IPS-20b (cell line): ENCODE measurements around the gene PELI3.
"Not testable (repeated sequence)": the region's sequence is repeated elsewhere in the genome, so short reads cannot be mapped to it uniquely, and the experiment has no call there.

Experiments used
- H3K27ac ChIP-seq: one replicate; pipeline ENCODE4 v1.5.1; 2013; ENCODE audit warnings: low read length
- H3K27me3 ChIP-seq: 2 replicates; pipeline ENCODE4 v1.6.1; 2013; ENCODE audit warnings: mild to moderate bottlenecking, low read length, inconsistent platforms; ENCODE audit not compliant: insufficient read depth
- H3K36me3 ChIP-seq: 2 replicates; pipeline ENCODE4 v1.6.1; 2013; ENCODE audit warnings: low read depth, mild to moderate bottlenecking, inconsistent platforms, low read length, moderate library complexity; ENCODE audit not compliant: insufficient read depth
- H3K4me1 ChIP-seq: 2 replicates; pipeline ENCODE4 v1.6.1; 2013; ENCODE audit warnings: mild to moderate bottlenecking, control low read depth, inconsistent platforms, low read length, moderate library complexity; ENCODE audit not compliant: insufficient read depth
- H3K4me3 ChIP-seq: 2 replicates; pipeline ENCODE4 v1.5.1; 2013; ENCODE audit warnings: mild to moderate bottlenecking, low read length, inconsistent platforms
- H3K9ac ChIP-seq: 2 replicates; pipeline ENCODE4 v1.6.1; 2013; ENCODE audit warnings: low read depth, mild to moderate bottlenecking, inconsistent platforms, low read length, moderate library complexity
- H3K9me3 ChIP-seq: 2 replicates; pipeline ENCODE4 v1.6.1; 2013; ENCODE audit warnings: mild to moderate bottlenecking, low read depth, low read length, inconsistent platforms; ENCODE audit not compliant: insufficient read depth

Gene PELI3

DNA sequence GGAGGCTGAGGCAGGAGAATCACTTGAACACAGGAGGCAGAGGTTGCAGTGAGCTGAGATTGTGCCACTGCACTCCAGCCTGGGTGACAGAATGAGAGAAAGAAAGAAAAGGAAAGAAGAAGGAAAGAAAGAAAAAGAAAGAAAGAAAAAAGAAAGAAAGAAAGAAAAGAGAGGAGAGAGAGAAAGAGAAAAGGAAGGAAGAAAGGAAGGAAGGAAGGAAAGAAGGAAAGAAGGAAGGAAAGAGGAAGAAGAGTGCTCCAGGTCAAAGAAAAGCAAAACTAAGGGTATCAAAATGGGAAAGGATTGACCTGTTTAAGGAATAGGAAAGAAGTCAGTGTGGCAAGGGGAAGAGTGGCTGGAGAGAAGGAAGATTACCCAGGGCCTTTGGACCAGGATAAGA lies 35.4 kb upstream of the PELI3 start:
- H3K36me3 ChIP-seq = peaks cover 28% of the 10 kb centered on the region
- not testable (repeated sequence) for H3K27ac ChIP-seq, H3K4me1 ChIP-seq, H3K9ac ChIP-seq, H3K9me3 ChIP-seq, H3K27me3 ChIP-seq, H3K4me3 ChIP-seq

DNA sequence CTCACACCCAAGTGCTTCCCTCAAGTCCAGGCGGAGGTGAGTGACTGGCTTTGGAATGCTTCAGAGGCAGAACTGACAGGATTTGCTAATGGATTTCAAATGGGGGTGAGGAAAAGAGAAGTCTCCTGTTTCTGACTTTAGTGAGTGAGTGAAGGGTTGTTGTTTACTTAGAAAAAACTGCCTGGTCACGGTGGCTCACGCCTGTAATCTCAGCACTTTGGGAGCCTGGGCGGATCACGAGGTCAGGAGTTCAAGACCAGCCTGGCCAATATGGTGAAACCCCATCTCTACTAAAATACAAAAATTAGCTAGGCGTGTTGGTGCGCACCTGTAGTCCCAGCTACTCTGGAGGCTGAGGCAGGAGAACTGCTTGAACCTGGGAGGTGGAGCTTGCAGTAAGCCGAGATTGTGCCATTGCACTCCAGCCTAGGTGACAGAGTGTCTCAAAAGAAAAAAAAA lies 34.8 kb upstream of the PELI3 start:
- H3K27me3 ChIP-seq, H3K4me3 ChIP-seq, H3K9me3 ChIP-seq, H3K9ac ChIP-seq, H3K4me1 ChIP-seq, H3K27ac ChIP-seq: not testable (repeated sequence)
- peaks cover 34% of the 10 kb centered on the region for H3K36me3 ChIP-seq

DNA sequence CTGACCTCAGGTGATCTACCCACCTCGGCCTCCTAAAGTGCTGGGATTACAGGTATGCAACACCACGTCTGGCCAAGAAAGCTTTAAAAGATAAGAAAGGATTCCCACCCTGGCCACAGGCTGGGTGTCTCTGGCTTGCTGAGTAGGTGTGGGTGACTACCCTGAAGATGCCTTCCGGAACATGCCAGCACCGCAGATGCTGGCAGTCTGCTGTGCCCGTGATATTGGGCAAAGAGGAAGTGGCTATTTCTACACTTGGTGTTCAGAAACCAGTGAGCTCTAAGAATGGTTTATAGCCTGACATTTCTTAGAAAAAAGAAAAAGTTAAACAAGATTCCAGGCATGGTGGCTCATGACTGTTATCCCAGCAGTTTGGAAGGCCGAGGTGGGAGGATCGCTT lies 34.1 kb upstream of the PELI3 start:
- Histone ChIP-seq H3K27me3 (no peaks in the 10 kb centered on the region), H3K4me1 (no peaks in the 10 kb centered on the region), H3K27ac (no peak overlapping the region), H3K9ac (no peak overlapping the region), H3K36me3 (peaks cover 38% of the 10 kb centered on the region), H3K9me3 (no peaks in the 10 kb centered on the region), H3K4me3 (no peak overlapping the region)

DNA sequence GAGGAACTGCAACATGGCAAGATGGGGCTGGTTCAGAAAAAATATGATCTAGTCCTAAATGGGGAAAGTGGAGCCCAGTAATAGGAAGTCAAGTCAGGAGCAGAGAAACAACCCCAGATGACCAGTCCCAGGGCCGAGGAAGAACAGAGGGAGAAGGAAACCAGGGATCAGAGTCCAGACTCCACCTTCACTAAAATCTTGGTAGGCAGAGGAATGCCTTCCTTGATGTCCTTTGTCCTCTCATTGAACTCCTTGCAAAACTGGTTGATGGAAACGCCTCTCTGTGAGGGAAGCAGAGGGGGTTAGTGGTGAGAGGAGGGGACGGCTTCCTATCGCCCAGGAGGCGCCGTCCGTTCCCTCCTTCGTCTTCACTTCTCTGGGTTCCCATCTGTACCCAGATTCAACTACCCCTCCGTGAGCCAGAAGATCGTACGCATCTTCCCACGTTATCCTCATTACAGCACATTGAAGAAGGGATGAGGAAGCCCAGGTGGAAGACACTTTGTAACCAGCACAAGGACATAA lies 28.7 kb upstream of the PELI3 start:
- Histone ChIP-seq H3K4me1 (no peaks in the 10 kb centered on the region; the same call in 1 of the 2 replicates), H3K36me3 (peaks cover 32% of the 10 kb centered on the region), H3K27me3 (no peaks in the 10 kb centered on the region), H3K27ac (peak overlapping the region; percentile 11), H3K9ac (peak overlapping the region; percentile 96), H3K9me3 (no peaks in the 10 kb centered on the region; the same call in 1 of the 2 replicates), H3K4me3 (peak overlapping the region; percentile 96)

DNA sequence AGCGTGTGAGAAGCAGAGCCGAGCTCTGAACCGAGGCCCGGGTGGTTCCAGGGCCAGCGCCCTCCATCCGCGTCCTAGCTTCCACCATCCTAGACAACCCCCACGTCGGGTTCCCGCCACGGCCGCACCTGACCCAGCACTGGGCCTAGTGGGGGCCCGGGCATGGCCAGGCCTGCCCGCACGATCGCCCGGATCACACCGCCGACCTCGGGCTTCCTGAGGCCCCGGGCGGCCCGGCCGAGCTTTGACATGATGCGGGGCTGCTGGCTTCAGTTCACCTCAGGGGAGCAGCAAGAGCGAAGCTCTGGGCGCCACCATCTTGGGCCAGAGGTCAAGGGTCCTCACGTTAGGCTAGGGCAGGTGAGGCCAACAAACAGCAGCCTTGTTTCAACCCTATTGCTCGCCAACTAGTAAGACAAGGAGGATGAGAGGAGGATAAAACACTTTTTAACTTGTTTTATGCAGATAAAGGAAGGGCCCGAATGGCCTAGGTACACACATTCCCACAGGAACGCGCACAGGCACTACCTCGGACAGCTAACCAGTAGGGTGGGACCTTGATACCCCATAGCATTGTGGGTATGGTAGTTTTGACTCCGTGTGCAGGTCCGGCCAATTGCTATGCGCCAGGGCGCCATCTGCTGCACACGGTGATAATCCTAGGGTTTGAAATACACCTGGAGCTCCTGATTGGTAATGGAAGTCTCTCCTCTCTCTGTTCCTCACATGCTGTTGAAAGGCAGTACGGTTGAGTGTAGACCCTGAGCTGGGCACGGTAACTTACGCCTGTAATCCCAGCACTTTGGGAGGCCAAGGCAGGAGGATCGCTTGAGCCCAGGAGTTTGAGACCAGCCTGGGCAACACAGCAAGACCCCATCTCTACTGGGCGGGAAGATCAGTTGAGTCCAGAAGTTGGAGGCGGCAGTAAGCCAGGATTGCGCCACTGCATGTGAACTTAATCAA lies 27.9 kb upstream of the PELI3 start, which contains the start of gene MRPL11:
Gene MRPL11 (minus strand): TSS at position 345 of the 963 bp plus-strand sequence. CDS start 94 bp downstream, at position 251.
- H3K27me3 ChIP-seq = no peaks in the 10 kb centered on the region
- peak within 1 kb of the TSS; percentile 96 for H3K9ac ChIP-seq
- peaks cover 6% of the 10 kb centered on the region; the same call in 1 of the 2 replicates for H3K9me3 ChIP-seq
- no peaks in the 10 kb centered on the region; the same call in 1 of the 2 replicates for H3K4me1 ChIP-seq
- peak within 1 kb of the TSS; percentile 11 for H3K27ac ChIP-seq
- peaks cover 28% of the 10 kb centered on the region for H3K36me3 ChIP-seq
- peak within 1 kb of the TSS; percentile 96 for H3K4me3 ChIP-seq

DNA sequence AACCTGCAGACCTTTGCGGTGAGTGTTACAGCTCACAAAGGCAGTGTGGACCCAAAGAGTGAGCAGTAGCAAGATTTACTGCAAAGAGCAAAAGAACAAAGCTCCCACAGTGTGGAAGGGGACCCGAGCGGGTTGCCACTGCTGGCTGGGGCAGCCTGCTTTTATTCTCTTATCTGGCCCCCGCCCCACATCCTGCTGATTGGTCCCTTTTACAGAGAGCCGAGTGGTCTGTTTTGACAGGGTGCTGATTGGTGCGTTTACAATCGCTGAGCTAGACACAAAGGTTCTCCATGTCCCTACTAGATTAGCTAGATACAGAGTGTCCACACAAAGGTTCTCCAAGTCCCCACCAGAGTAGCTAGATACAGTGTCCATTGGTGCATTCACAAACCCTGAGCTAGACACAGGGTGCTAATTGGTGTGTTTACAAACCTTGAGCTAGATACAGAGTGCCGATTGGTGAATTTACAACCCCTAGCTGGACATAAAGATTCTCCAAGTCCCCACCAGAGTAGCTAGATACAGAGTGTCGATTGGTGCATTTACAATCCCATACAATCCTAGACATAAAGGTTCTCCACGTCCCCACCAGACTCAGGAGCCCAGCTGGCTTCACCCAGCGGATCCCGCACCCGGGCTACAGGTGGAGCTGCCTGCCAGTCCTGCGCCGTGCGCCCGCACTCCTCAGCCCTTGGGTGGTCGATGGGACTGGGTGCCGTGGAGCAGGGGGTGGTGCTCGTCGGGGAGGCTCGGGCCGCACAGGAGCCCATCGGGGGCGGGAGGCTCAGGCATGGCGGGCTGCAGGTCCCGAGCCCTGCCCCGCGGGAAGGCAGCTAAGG lies 26.4 kb upstream of the PELI3 start:
- not testable (repeated sequence) for H3K27me3 ChIP-seq, H3K9ac ChIP-seq, H3K27ac ChIP-seq, H3K9me3 ChIP-seq, H3K4me1 ChIP-seq, H3K4me3 ChIP-seq
- H3K36me3 ChIP-seq = peaks cover 20% of the 10 kb centered on the region

DNA sequence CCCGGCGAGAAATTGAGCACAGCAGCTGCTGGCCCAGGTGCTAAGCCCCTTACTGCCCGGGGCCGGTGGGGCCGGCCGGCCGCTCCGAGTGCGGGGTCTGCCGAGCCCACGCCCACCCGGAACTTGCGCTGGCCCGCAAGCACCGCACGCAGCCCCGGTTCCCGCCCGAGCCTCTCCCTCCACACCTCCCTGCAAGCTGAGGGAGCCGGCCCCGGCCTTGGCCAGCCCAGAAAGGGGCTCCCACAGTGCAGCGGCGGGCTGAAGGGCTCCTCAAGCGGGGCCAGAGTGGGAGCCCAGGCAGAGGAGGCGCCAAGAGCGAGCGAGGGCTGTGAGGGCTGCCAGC lies 25.8 kb upstream of the PELI3 start:
- not testable (repeated sequence) for H3K9ac ChIP-seq, H3K27ac ChIP-seq, H3K4me3 ChIP-seq, H3K27me3 ChIP-seq, H3K4me1 ChIP-seq, H3K9me3 ChIP-seq
- peaks cover 14% of the 10 kb centered on the region for H3K36me3 ChIP-seq

DNA sequence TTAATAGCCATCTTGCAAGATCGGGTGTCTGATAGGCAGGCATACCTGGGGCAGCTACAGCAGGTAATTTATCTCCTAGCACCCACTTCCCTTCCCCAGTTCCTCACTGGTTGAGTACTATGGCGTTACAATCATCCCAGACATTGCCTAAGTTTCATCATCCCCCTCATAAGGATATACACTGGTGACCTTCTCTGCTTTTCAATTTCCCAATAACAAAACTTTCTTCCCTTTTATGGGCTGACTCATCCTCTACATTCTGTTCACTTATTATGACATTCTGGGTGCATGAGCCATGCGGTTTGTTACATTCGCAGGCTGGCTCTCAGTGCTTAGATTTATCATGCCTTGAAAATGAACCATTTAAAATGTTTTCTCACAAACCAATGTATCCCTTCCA lies 23.1 kb upstream of the PELI3 start:
- peaks cover 8% of the 10 kb centered on the region; the same call in 1 of the 2 replicates for H3K9me3 ChIP-seq
- no peak overlapping the region for H3K4me3 ChIP-seq
- H3K36me3 ChIP-seq = no peaks in the 10 kb centered on the region
- H3K27me3 ChIP-seq = no peaks in the 10 kb centered on the region
- H3K4me1 ChIP-seq = peaks cover 4% of the 10 kb centered on the region
- H3K27ac ChIP-seq = no peak overlapping the region
- no peak overlapping the region for H3K9ac ChIP-seq

DNA sequence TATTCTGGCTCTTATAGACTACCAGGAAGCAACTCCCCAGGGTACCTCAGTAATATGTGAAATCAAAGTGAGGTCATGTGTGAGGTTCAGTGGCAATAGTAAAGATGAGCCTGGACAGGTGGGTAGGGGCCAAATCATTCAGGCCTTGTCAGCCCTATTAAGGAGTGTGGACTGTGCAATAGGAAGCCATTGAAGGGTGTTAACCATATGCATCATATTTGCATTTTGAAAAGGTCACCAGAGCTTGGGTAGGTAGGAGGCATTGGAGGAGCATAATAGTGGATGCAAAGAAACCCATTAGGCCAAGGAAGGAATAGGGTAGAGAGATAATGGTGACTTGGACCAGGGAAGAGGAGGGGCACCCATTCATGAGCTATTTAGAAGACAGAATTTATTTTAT lies 19.7 kb upstream of the PELI3 start:
- Histone ChIP-seq H3K27me3 (no peaks in the 10 kb centered on the region; the same call in 1 of the 2 replicates), H3K36me3 (no peaks in the 10 kb centered on the region), H3K27ac (no peak overlapping the region)

DNA sequence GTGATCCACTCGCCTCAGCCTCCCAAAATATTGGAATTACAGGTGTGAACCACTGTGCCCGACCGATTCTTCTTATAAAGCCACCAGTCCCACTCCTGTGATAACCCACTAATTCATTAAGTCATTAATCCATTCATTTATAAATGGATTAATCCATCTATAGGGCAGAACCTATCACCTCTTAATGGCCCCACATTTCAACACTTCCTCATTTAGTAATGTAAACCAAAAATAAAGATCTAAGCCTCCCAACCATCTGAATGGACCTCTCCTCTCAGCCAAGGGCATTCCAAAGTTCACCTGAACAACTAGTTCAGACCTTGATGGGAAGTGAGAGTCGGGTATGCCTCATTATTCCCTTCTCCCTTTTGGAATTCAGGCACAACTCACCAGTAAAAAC lies 18.2 kb upstream of the PELI3 start:
- Histone ChIP-seq H3K36me3 (no peaks in the 10 kb centered on the region), H3K27ac (no peak overlapping the region), H3K9me3 (peaks cover 5% of the 10 kb centered on the region; the same call in 1 of the 2 replicates), H3K27me3 (no peaks in the 10 kb centered on the region; the same call in 1 of the 2 replicates), H3K9ac (no peak overlapping the region), H3K4me1 (peaks cover 7% of the 10 kb centered on the region), H3K4me3 (no peak overlapping the region)

More for the DNA sequence above, 19.7 kb upstream of the PELI3 start:
- H3K9ac ChIP-seq = no peak overlapping the region
- H3K9me3 ChIP-seq = peaks cover 8% of the 10 kb centered on the region; the same call in 1 of the 2 replicates
- peaks cover 7% of the 10 kb centered on the region for H3K4me1 ChIP-seq
- no peak overlapping the region for H3K4me3 ChIP-seq

DNA sequence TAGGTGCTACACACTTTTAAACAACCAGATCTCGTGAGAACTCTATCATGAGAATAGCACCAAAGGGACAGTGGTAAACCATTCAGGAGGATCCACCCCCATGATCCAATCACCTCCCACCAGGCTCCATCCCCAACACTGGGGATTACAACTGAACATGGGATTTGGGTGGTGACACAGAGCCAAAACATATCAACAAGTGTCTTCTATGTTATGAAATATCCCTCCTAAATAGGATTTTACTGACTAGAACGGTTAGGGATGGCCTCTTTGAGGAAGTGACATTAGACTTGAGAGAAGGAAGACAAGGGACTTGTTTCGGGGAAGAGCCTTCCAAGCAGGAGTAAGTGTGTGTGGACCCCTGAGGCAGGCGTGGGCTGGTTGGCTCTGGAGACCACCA lies 16.1 kb upstream of the PELI3 start:
- H3K4me1 ChIP-seq = peaks cover 7% of the 10 kb centered on the region; the same call in 1 of the 2 replicates
- no peaks in the 10 kb centered on the region for H3K9me3 ChIP-seq
- no peak overlapping the region for H3K27ac ChIP-seq
- no peak overlapping the region for H3K4me3 ChIP-seq
- H3K9ac ChIP-seq = no peak overlapping the region
- H3K36me3 ChIP-seq = no peaks in the 10 kb centered on the region
- no peaks in the 10 kb centered on the region; the same call in 1 of the 2 replicates for H3K27me3 ChIP-seq
